GM20000 (cell line): ENCODE data around the gene HECTD1.
"Not testable (repeated sequence)": the region's sequence is repeated elsewhere in the genome, so short reads cannot be mapped to it uniquely, and the experiment has no call there.

ENCODE experiments used
- DNase-seq: peaks from one replicate; pipeline ENCODE4 v3.0.0; 2012; ENCODE audit warnings: low spot score
- TF ChIP-seq, protein P1 (sequence below): IDR thresholded peaks from 2 replicates; pipeline ENCODE4 v1.5.1; 2012; ENCODE audit warnings: mild to moderate bottlenecking, control low read depth; ENCODE audit errors: extremely low read depth, missing control alignments

Gene HECTD1

GRCh38 chr14:31069343-31069742, 138.2 kb downstream of the HECTD1 start:
- no peak for DNase-seq
- TF ChIP-seq, protein P1, sequence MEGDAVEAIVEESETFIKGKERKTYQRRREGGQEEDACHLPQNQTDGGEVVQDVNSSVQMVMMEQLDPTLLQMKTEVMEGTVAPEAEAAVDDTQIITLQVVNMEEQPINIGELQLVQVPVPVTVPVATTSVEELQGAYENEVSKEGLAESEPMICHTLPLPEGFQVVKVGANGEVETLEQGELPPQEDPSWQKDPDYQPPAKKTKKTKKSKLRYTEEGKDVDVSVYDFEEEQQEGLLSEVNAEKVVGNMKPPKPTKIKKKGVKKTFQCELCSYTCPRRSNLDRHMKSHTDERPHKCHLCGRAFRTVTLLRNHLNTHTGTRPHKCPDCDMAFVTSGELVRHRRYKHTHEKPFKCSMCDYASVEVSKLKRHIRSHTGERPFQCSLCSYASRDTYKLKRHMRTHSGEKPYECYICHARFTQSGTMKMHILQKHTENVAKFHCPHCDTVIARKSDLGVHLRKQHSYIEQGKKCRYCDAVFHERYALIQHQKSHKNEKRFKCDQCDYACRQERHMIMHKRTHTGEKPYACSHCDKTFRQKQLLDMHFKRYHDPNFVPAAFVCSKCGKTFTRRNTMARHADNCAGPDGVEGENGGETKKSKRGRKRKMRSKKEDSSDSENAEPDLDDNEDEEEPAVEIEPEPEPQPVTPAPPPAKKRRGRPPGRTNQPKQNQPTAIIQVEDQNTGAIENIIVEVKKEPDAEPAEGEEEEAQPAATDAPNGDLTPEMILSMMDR: no peak

DNA sequence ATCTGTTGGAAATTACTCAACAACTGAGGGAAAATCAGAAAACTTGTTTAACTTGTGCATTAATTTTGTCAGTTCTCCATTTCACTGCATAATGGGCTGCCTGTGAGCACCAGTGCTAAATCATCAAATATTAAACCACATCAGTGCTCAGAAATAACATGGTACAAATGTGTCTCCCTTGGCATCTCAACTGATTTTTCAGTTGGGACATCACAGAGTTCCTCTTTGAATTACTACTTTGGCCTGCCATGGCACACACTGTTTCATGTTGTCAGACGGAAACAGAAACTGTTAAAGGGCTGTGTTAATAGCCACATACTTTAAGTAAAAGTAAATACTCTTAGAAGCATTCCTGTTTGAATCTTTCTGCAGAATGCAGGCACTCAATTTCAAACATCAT, 139.4 kb downstream of the HECTD1 start:
- DNase-seq: no peak
- TF ChIP-seq, protein P1: no peak

- DNase-seq: not testable (repeated sequence)
These were observed 144.7 kb downstream of the HECTD1 start for GRCh38 chr14:31062908-31063307.

- no peak for DNase-seq
- TF ChIP-seq, protein P1: no peak
These were observed 147.2 kb downstream of the HECTD1 start for GRCh38 chr14:31060253-31060875.

GRCh38 chr14:31059152-31059924, 148.3 kb downstream of the HECTD1 start:
- DNase-seq: no peak
- TF ChIP-seq, protein P1: no peak

- TF ChIP-seq, protein P1: no peak
- DNase-seq: no peak
These were observed 149.8 kb downstream of the HECTD1 start for GRCh38 chr14:31057701-31058364.

DNA sequence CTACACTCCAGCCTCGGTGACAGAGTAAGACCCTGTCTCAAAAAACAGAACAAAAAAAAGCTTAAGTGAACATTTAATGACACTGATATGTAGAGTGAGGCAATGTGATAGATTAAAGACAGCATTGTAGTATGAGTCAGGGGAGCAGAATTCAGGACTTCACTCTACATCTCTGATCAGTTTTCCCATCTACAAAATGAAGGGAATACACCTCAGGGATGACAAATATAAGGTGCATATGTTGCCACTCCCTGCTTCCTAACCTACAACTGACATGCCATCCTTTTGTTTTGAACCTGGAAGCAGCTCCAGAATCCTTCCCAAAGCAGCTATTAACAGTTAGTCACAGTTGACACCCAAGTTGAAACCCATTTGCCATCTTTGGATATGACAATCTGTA, 150.6 kb downstream of the HECTD1 start:
- TF ChIP-seq, protein P1: no peak
- no peak for DNase-seq

DNA sequence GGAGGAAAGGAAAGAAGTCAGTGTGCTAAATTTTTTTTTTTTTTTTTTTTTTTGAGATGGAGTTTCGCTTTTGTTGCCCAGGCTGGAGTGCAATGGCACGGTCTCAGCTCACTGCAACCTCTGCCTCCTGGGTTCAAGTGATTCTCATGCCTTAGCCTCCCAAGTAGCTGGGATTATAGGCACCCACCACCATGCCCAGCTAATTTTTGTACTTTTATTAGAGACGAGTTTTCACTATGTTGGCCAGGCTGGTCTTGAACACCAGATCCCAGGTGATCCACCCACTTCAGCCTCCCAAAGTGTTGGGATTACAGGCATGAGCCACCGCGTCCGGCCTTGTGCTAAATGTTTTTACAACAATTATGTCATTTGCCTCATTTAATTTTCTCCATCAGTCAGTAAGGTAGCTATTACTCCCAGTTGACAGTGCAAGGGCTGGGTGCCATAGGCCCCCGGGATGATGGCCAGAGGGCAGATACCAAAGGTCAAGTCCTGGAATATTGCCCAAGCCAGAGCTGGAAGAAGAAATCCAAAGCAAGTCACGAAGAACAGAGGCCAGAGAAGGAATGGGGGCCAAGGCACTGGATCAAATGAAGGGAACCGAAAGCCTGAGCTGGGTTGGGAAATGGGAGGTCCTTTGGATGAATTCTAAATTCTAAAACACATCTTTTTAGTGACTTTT, 154.5 kb downstream of the HECTD1 start:
- not testable (repeated sequence) for DNase-seq
